Measurements from ENCODE around the gene ARGLU1.

ARGLU1 gene

GRCh38 chr13:106569233-106570095 is 1.5 kb upstream of the ARGLU1 start:
- Histone ChIP-seq H3K4me3 (ENCODE audit: low read depth, low read length) (no peak overlapping the region), H3K36me3 (replicated peaks) (peaks cover 5% of the 10 kb centered on the region), H3K27ac (no peak overlapping the region), H3K27me3 (replicated peaks) (no peaks in the 10 kb centered on the region)
- TF ChIP-seq CTCF (IDR thresholded peaks at IDR 0.05; ENCODE audit: low read depth, low read length, missing control alignments), result no peak
- no peak for DNase-seq
- in situ Hi-C loops (cut with HindIII; ENCODE audit: low pct_ligation_motif_present, low sequenced_read_pairs), result no loop called here

- DNase-seq, result no peak
- Histone ChIP-seq H3K27ac (no peak overlapping the region), H3K27me3 (replicated peaks) (no peaks in the 10 kb centered on the region), H3K36me3 (replicated peaks) (peaks cover 5% of the 10 kb centered on the region), H3K4me3 (ENCODE audit: low read depth, low read length) (peak overlapping the region; percentile 88)
- TF ChIP-seq CTCF (IDR thresholded peaks at IDR 0.05; ENCODE audit: low read depth, low read length, missing control alignments), result no peak
- in situ Hi-C loops (cut with HindIII; ENCODE audit: low pct_ligation_motif_present, low sequenced_read_pairs), result no loop called here
These were observed 514 bp upstream of the ARGLU1 start for GRCh38 chr13:106568299-106569003.

- H3K36me3 ChIP-seq (replicated peaks), result peaks cover 5% of the 10 kb centered on the region
- peak; percentile 35 for DNase-seq
- no peaks in the 10 kb centered on the region for H3K27me3 ChIP-seq (replicated peaks)
- peak overlapping the region; percentile 88 for H3K4me3 ChIP-seq (ENCODE audit: low read depth, low read length)
- in situ Hi-C loops (cut with HindIII; ENCODE audit: low pct_ligation_motif_present, low sequenced_read_pairs), result no loop called here
- no peak for TF ChIP-seq CTCF (IDR thresholded peaks at IDR 0.05; ENCODE audit: low read depth, low read length, missing control alignments)
- peak overlapping the region; percentile 98 for H3K27ac ChIP-seq
These were observed 1.1 kb downstream of the ARGLU1 start for GRCh38 chr13:106566641-106567473.

- DNase-seq, result no peak
- TF ChIP-seq CTCF (IDR thresholded peaks at IDR 0.05; ENCODE audit: low read depth, low read length, missing control alignments), result no peak
- H3K4me3 ChIP-seq (ENCODE audit: low read depth, low read length), result no peak overlapping the region
- H3K27me3 ChIP-seq (replicated peaks), result no peaks in the 10 kb centered on the region
- no peak overlapping the region for H3K27ac ChIP-seq
- H3K36me3 ChIP-seq (replicated peaks), result peaks cover 5% of the 10 kb centered on the region
- in situ Hi-C loops (cut with HindIII; ENCODE audit: low pct_ligation_motif_present, low sequenced_read_pairs), result no loop called here
These were observed 2.7 kb downstream of the ARGLU1 start for GRCh38 chr13:106565127-106565775.

GRCh38 chr13:106562301-106562700 is 5.6 kb downstream of the ARGLU1 start:
- in situ Hi-C loops (cut with HindIII; ENCODE audit: low pct_ligation_motif_present, low sequenced_read_pairs), result no loop called here
- Histone ChIP-seq H3K27me3 (replicated peaks) (no peaks in the 10 kb centered on the region), H3K27ac (no peak overlapping the region), H3K36me3 (replicated peaks) (peaks cover 13% of the 10 kb centered on the region), H3K4me3 (ENCODE audit: low read depth, low read length) (no peak overlapping the region)
- no peak for DNase-seq
- no peak for TF ChIP-seq CTCF (IDR thresholded peaks at IDR 0.05; ENCODE audit: low read depth, low read length, missing control alignments)
